Mesenteric fat pad (tissue), 1 donor: ENCODE results near the gene ARHGEF18. TPM values are rescaled to one million over a fixed set of nuclear protein-coding genes. Genes with fewer than 3 reads are reported as not detected.
"Not testable (repeated sequence)": the region's sequence is repeated elsewhere in the genome, so short reads cannot be mapped to it uniquely, and the experiment has no call there.

Source experiments
- DNase-seq: peaks from one replicate; pipeline ENCODE4 v3.0.0-alpha.2; 2020; ENCODE audit warnings: low spot score
- total RNA-seq: library from RNA; stranded (reverse); fragmentation: NEBNext Ultra II Directional; extraction: Animal tissue kit (Norgen Biotek cat#: 25700); gene quantifications from one replicate; pipeline ENCODE4 v1.2.1, GENCODE V29; 2021
- donor health status: DM: yes; HTN: yes; CAD: no.

The ARHGEF18 gene
- total RNA-seq, 1 donor from 2014 or later = 18.4 TPM

- DNase-seq = peak; percentile 65
Observed at GRCh38 chr19:7346488-7346971, 2.2 kb upstream of the ARHGEF18 start.

DNA sequence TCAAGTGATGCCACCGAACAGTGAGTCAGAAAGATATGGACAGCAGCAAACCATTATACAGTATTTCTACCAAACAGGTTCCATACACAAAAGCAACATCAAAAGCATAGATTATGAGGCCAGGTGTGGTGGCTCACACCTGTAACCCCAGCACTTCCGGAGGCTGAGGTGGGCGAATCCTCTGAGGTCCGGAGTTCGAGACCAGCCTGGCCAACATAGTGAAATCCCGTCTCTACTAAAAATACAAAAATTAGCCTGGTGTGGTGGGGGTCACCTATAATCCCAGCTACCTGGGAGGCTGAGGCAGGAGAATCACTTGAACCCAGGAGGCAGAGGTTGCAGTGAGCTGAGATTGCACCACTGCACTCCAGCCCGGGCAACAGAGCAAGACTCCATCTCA, 1.7 kb upstream of the ARHGEF18 start:
- peak; percentile 30 for DNase-seq

DNA sequence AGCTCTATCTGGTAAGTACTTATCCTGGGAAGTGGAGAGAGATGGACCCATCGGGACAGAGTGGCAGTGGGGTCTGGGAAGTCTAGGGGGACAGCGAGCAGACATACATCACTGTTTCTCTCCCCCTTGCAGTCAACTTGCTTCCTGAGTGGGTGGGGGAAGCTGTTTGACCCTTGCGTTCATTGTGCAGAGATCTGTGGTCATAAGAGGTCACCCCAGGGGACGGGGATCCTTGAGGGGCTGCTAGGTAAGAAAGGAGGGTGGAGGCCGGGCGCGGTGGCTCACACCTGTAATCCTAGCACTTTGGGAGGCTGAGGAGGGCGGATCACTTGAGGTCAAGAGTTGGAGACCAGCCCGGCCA, 474 bp downstream of the ARHGEF18 start:
- peak; percentile 49 for DNase-seq

DNA sequence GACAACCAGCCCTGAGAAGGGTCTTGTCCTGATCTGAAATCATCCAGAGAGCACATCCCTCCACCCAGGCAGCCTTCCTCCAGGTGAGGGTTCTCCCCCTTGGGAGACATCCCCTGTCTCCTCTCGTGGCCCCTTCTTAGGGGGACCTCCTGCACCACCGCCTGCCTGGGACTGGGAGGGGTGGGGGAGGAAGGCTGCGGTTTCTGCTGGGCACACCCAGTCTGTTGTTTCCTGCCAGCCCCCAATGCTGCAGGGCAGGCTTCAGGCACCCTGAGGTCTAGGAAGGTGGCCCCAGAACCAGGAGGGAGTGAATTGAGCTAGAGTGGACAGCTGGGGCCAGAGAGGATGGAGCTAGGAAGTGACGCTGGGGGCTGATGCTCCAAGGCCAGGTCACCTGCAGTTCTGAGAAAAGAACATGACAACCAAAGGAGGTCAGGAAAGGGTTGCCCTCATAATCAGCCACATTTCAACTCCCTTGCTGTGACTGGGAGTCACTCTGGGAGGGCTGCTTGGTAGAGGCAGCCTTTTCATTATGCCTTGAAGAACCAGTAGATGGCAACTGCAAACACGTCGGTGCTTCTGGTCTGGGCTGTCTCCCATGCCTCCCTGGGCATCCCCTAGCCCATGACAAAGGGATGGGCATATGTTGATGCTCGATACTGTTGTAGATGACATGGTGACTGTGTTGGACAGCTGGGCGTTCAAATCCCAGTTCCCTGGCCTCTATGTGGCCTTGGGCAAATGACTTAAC, 1.4 kb downstream of the ARHGEF18 start:
- DNase-seq = peak; percentile 82

- DNase-seq = peak; percentile 8
Observed at GRCh38 chr19:7351861-7352260, 3.1 kb downstream of the ARHGEF18 start.

- no peak for DNase-seq
Observed at GRCh38 chr19:7355151-7355820, 6.5 kb downstream of the ARHGEF18 start.

DNA sequence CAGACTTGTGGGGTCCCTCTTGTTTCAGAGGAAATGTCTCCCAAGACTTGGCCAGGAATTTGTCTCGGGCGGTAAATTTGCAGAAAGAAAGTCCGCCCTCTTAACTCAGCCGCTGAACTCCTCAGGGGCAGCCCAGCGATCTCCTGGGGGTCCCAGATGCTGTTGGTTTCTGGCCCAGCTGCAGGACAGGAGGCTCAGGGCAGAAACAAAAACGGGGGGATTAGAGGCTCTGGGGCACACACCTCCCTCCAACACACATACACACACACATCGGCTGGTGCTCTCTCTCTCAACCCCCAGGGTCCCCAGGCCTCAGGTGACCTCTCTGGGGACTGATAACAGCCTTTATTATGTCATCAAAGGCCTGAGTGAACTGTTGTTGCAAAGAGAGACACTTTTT, 7.1 kb downstream of the ARHGEF18 start:
- DNase-seq = no peak

- DNase-seq = no peak
Observed at GRCh38 chr19:7356899-7357627, 8.3 kb downstream of the ARHGEF18 start.

DNA sequence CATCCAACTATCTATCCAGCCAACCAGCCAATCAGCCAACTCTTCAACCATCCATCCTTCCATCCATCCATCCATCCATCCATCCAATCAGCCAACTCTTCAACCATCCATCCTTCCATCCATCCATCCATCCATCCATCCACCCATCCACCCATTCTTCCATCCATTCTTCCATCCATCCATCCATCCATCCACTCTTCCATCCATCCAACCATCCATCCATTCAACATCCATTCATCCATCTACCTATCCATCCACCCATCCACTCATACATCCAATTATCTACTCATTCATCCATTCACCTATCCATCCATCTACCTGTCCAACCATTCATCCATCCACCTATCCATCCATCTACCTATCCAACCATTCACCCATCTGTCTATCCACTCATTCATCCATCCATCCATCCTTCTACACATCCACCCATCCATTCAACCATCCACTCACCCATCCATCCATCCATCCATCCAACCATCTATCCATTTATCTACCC, 9.4 kb downstream of the ARHGEF18 start:
- DNase-seq = no peak

GRCh38 chr19:7360393-7360984, 11.8 kb downstream of the ARHGEF18 start:
- DNase-seq = no peak

- DNase-seq = no peak
Observed at GRCh38 chr19:7363225-7363624, 14.5 kb downstream of the ARHGEF18 start.

- no peak for DNase-seq
Observed at GRCh38 chr19:7366701-7367420, 18.1 kb downstream of the ARHGEF18 start.

DNA sequence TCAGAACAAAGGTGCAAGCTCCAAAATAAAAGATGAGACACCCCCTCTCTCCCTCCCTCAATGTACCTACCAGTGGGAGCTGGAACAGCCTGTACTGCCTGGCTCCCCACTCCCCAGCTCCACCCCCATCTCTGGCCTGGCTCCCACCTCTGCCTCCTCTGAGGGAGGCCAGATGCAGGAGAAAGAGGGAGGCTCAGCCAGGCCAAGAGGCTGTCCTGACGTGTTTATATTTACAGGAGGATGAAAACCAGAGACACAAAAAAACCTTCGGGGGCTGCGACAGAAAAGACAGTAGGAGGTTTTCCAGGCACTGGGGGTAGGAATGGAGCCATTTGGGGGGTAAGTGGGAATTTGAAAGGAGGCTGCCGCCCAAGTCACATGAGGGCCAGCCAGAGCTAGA, 19.7 kb downstream of the ARHGEF18 start:
- no peak for DNase-seq

DNA sequence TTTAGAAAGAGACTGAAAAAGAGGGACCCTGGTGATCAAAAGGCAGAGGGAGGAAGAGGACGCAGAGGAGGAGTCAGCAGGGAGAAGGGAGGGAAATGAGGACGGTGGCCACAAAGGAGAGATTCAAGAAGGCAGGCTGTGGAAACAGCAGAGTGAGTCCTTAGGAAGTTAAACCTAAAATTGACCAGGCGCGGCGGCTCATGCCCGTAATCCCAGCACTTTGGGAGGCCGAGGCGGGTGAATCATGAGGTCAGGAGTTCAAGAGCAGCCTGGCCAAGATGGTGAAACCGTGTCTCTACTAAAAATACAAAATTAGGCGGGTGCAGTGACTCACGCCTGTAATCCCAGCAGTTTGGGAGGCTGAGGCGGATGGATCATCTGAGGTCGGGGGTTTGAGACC, 20.1 kb downstream of the ARHGEF18 start:
- DNase-seq = not testable (repeated sequence)

DNA sequence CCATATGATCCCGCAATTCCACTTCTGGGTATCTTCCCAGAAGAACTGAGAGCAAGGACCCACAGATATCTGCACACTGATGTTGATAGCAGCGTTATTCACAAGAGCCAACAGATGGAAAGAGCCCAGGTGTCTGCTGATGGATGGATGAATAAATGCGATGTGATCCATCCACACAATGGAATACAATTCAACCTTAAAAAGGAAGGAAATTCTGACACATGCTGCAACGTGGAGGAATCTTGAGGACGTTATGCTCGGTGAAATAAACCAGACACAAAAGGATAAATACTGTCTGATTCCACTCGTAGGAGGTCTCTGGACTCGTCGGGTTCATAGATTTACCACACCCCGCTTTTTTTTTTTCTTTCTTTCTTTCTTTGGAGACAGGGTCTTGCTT, 21.8 kb downstream of the ARHGEF18 start:
- no peak for DNase-seq

DNA sequence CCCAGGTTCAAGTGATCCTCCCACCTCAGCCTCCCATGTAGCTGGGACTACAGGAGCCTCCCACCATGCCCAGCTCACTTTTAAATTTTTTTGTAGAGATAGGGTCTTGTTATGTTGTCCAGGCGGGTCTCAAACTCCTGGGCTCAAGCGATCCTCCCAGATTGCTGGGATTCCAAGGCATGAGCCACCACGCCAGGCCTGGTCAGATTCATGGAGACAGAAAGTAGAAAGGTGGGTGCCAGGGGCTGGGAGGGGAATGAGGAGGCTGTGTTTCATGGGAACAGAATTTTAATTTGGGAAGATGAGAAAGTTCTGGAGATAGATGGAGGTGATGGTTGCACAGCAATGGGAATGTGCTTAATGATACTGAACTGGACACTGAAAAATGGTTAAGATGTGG, 22.3 kb downstream of the ARHGEF18 start:
- DNase-seq = no peak

DNA sequence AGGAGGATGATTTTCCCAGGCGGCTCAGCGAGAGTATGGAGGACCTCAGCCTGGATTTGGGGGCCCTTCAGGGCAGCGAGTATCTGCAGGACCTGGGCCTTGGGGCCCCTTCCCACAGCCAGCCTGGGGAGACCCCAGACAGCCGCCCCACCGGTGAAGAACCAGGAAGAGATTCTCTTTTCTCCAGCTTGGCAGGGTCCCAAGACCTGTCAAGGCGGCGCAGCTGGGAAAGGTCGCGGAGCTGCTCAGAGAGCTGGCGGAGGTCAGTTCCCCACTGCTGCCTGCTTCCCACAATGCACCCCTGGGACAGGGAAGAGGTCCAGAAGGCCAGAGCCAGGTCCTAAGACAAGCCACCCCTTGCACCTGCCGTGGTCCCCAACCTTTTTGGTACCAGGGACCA, 24.1 kb downstream of the ARHGEF18 start:
- DNase-seq = no peak

DNA sequence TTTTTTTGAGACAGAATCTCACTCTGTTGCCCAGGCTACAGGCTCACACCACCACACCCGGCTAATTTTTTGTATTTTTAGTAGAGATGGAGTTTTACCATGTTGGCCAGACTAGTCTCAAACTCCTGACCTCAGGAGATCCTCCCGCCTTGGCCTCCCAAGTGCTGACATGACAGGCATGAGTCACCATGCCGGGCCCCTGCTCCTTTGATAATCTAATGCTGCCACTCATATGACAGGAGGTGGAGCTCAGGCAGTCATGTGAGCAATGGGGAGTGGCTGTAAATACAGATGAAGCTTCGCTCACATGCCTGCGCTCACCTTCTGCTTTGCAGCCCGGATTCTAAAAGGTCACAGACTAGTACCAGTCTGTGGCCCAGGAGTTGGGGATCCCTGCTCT, 25.1 kb downstream of the ARHGEF18 start:
- DNase-seq = no peak

DNA sequence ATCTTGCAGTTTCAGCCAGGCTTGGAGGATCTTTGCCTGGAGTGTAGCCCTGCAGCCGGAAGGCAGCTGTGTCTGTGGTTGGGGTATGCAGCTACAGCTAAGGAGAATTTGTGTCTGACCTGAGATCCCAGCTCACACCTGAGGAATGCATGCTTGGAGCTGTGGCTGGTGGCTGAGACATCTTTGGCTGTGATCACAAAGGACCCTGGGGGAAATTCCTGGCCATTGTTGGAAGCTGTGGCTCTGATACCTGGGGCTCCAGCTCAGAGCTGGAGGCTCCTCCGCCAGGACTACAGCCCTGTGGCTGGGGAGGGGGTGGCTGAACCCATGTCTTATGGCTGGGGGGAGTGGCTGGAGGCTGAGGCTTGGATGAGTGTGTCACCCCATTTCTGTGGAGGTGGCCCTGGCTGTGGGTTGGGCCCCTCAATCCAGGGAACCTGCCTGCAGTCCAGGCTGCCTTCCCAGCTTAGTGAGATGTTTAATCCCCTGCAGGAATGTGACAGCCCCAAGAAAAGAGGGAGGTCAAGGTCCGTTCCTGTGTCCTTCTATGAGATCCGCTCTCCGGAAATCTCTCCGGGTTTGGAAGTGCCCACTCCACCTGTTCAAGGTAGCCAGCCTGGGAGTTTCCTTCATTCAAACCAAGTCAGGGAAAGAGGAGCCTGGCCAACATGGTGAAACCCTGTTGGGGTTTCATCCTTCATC, 27.6 kb downstream of the ARHGEF18 start:
- DNase-seq = no peak

GRCh38 chr19:7377196-7377595, 28.5 kb downstream of the ARHGEF18 start:
- no peak for DNase-seq
